H1 (cell line): ENCODE results near the gene MSI1. TPM values are rescaled to one million over a fixed set of nuclear protein-coding genes. Genes with fewer than 3 reads are reported as not detected.
A peak's percentile ranks its signal among the peaks of the same experiment; 100 is the strongest.

Experiments
- ASH2L ChIP-seq: fragments of 200-600, 300-600 bp; sonication (generic); IDR thresholded peaks from one replicate; pipeline ENCODE4 v1.7.1; 2017; ENCODE audit warnings: low read length
- ATF3 ChIP-seq: IDR thresholded peaks from 2 replicates; pipeline ENCODE4 v1.6.1; 2011; ENCODE audit warnings: low read depth, mild to moderate bottlenecking, low read length; ENCODE audit not compliant: insufficient read depth
- CTBP2 ChIP-seq: IDR thresholded peaks from 2 replicates; pipeline ENCODE4 v1.7.0; 2011; ENCODE audit warnings: borderline replicate concordance, mild to moderate bottlenecking, moderate library complexity, mixed read lengths, low read length; ENCODE audit not compliant: insufficient read depth, insufficient read length
- EZH2 ChIP-seq: fragments of 200-600 bp; sonication (generic); IDR thresholded peaks from 2 replicates; pipeline ENCODE4 v1.7.1; 2012; ENCODE audit warnings: low read depth, mild to moderate bottlenecking, moderate library complexity, low read length, inconsistent platforms; ENCODE audit not compliant: severe bottlenecking
- FOSL1 ChIP-seq: IDR thresholded peaks from 2 replicates; pipeline ENCODE4 v1.6.1; 2011; ENCODE audit warnings: mild to moderate bottlenecking, low read depth, low read length, moderate library complexity; ENCODE audit not compliant: insufficient read depth
- HDAC2 ChIP-seq, 2 experiments: fragments of 300-600 bp in 1 of 2; sonication (generic) in 1 of 2; IDR thresholded peaks; 2 replicates each; pipeline ENCODE4 v1.6.1; 2011 to 2012; ENCODE audit warnings: low read depth in 2 of 2, low read length in 2 of 2, mild to moderate bottlenecking in 2 of 2, moderate library complexity in 2 of 2, borderline replicate concordance in 1 of 2, inconsistent platforms in 1 of 2
- HDAC6 ChIP-seq: IDR thresholded peaks from one replicate; pipeline ENCODE4 v1.7.1; 2012; ENCODE audit warnings: low read depth, mild to moderate bottlenecking, inconsistent platforms, low read length, moderate library complexity
- JUN ChIP-seq: IDR thresholded peaks from 2 replicates; pipeline ENCODE4 v1.6.1; 2011; ENCODE audit warnings: low read depth, mild to moderate bottlenecking, improper control_type of control experiment, low read length
- KDM4A ChIP-seq: IDR thresholded peaks from one replicate; pipeline ENCODE4 v1.7.1; 2012; ENCODE audit warnings: low read depth, mild to moderate bottlenecking, moderate library complexity, low read length, inconsistent platforms; ENCODE audit not compliant: severe bottlenecking
- KDM5A ChIP-seq: fragments of 200-600 bp; IDR thresholded peaks from 2 replicates; pipeline ENCODE4 v1.7.1; 2012; ENCODE audit warnings: mild to moderate bottlenecking, low read length, inconsistent platforms, mixed read lengths
- NANOG ChIP-seq: IDR thresholded peaks from 2 replicates; pipeline ENCODE4 v1.6.1; 2011; ENCODE audit warnings: low read length, low read depth, mild to moderate bottlenecking, inconsistent platforms; ENCODE audit not compliant: insufficient read depth, poor library complexity, severe bottlenecking
- NRF1 ChIP-seq: IDR thresholded peaks from 2 replicates; pipeline ENCODE4 v1.6.1; 2011; ENCODE audit warnings: mild to moderate bottlenecking, low read depth, low read length, improper control_type of control experiment
- RAD21 ChIP-seq, 2 experiments: IDR thresholded peaks in 1 of 2; conservative IDR thresholded peaks in 1 of 2; 2 replicates each; pipeline ENCODE4 v1.6.1; 2011; ENCODE audit warnings: low read depth in 2 of 2, low read length in 2 of 2, improper control_type of control experiment in 1 of 2, inconsistent platforms in 1 of 2, mild to moderate bottlenecking in 1 of 2, moderate library complexity in 1 of 2
- SAP30 ChIP-seq: fragments of 300-600 bp; sonication (generic); IDR thresholded peaks from 2 replicates; pipeline ENCODE4 v1.7.1; 2012; ENCODE audit warnings: low read length, moderate library complexity, mild to moderate bottlenecking, inconsistent platforms; ENCODE audit not compliant: insufficient read depth, insufficient replicate concordance
- SIX5 ChIP-seq: IDR thresholded peaks from 2 replicates; pipeline ENCODE4 v1.6.1; 2011; ENCODE audit warnings: mild to moderate bottlenecking, low read depth, low read length
- SRF ChIP-seq: IDR thresholded peaks from 2 replicates; pipeline ENCODE4 v1.6.1; 2011; ENCODE audit warnings: mild to moderate bottlenecking, low read depth, low read length, moderate library complexity
- SUZ12 ChIP-seq: fragments of 200-600 bp; sonication (generic); IDR thresholded peaks from 2 replicates; pipeline ENCODE4 v1.6.1; 2012; ENCODE audit warnings: mild to moderate bottlenecking, inconsistent platforms, low read length, moderate library complexity, mixed read lengths
- TAF1 ChIP-seq: IDR thresholded peaks from 2 replicates; pipeline ENCODE4 v1.6.1; 2011; ENCODE audit warnings: mild to moderate bottlenecking, low read depth, low read length
- TCF12 ChIP-seq: IDR thresholded peaks from 2 replicates; pipeline ENCODE4 v1.6.1; 2011; ENCODE audit warnings: low read depth, mild to moderate bottlenecking, low read length
- polyA plus RNA-seq, 7 experiments: library from polyadenylated mRNA; depleted of rRNA in 3 of 7; stranded (reverse) in 5 of 7; unstranded in 2 of 7; fragments of >200 nt in 5 of 7; fragments of 200-250 nt in 2 of 7; gene quantifications; 1 replicate in 5 of 7; 2 replicates in 1 of 7; 4 replicates in 1 of 7; pipeline versions ENCODE4 v1.2.1 to v1.2.3, GENCODE V29; 2011 to 2013; ENCODE audit warnings: missing spikeins in 2 of 7, mixed read lengths in 2 of 7
- total RNA-seq: library from RNA; stranded (reverse); fragmentation: NEBNext Ultra II Directional; extraction: Animal tissue kit (Norgen Biotek cat#: 25700); gene quantifications from 2 replicates; pipeline ENCODE4 v1.2.1, GENCODE V29; 2021

MSI1 gene
- total and polyA plus RNA-seq, 2 of the 8 experiments (the other 6 are each of a cell fraction or from before 2014, with no cell fraction given): 13.5 to 51.9 TPM

- TF ChIP-seq HDAC2 (IDR thresholded peaks at IDR 0.05; ENCODE audit: borderline replicate concordance in 1 of 2, low read depth in 2 of 2, low read length in 2 of 2) (peak; percentile 35 to 47; a peak in 1 of 4 replicates), HDAC6 (no peak), CTBP2 (no peak), TCF12 (0 out of 2 replicates have a peak, but pooled peaks have one; percentile 15), JUN (no peak), SUZ12 (no peak), NANOG (no peak), ATF3 (peak; percentile 32; the same call in 1 of the 2 replicates), KDM5A (no peak), SRF (no peak), ASH2L (peak; percentile 44), NRF1 (no peak), TAF1 (0 out of 2 replicates have a peak, but pooled peaks have one; percentile 34), FOSL1 (no peak), SIX5 (peak; percentile 90), KDM4A (peak; percentile 75), SAP30 (peak; percentile 72), EZH2 (no peak), RAD21 (IDR thresholded peaks at IDR 0.05 in 1 of 2, conservative IDR thresholded peaks at IDR 0.05 in 1 of 2; ENCODE audit: low read depth in 2 of 2, low read length in 2 of 2) (peak in 1 of 2 experiments; percentile 26; a peak in 1 of 4 replicates)
Observed at GRCh38 chr12:120301962-120302815, 66.8 kb downstream of the MSI1 start, which contains the start of gene SIRT4 (continued).
